ENCODE results near the gene IL32. TPM values are rescaled to one million over a fixed set of nuclear protein-coding genes. Genes with fewer than 3 reads are reported as not detected.
A peak's percentile ranks its signal among the peaks of the same experiment; 100 is the strongest.

IL32 gene
- total RNA-seq, 6 donors from 2014 or later, result 31.4 to 220 (median 116) TPM

- no peaks in the 10 kb centered on the region for H3K9me3 ChIP-seq
- peaks cover 0 to 3% (median 0%) of the 10 kb centered on the region in 4 donors for H3K36me3 ChIP-seq
- TF ChIP-seq POLR2A (IDR thresholded peaks at IDR 0.05) (no peak), EP300 (IDR thresholded peaks at IDR 0.05) (no peak), CTCF (IDR thresholded peaks at IDR 0.05) (no peak), POLR2AphosphoS5 (IDR thresholded peaks at IDR 0.05) (no peak)
- ATAC-seq (ENCODE audit: low FRiP score in 2 of 2) (no peak), DNase-seq (no peak)
- no peak overlapping the region for H3K4me3 ChIP-seq
- H3K27me3 ChIP-seq, result peaks cover 4 to 33% (median 27%) of the 10 kb centered on the region in 4 donors
- H3K4me1 ChIP-seq, result peaks cover 17 to 48% (median 35%) of the 10 kb centered on the region in 4 donors
- 31 to 32% methylated on average over 7 of the region's 7 CpGs for WGBS, 2 donors
- H3K27ac ChIP-seq, result no peak overlapping the region
Measured at GRCh38 chr16:3032624-3033023, 32.8 kb upstream of the IL32 start.

DNA sequence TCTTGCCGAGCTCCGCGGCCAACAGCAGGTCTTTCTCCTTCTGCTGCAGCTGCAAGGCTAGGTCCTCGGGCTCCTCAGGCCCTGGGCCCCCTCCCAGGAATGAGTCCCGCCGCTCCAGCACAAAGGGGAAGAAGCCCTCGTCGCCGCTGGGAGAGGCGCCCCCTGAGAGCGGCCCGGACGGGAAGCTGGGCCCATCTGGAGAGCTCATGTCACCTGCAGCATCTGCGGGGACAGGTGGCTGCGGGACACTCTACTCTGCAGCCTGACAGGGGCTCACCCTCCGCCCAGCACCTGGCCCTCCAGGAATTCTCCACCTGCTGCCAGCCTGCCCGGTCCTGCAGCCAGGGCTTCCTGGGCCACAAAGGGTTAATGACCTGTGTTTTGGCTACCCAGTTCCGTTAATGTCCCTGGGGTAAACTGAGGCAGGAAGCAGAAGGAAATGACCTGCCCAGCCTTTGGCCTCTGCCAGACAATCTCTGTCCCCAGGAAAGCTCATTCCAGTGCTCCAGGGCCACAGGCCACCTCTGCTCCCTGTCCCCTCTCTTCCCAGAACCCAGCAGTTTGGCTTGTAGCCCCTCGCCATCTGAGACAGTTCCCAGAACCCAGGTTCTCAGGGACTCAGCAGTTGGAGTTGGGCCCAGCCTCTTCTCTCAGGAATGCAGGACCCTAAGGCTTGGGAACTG is 30.0 kb upstream of the IL32 start:
- no peaks in the 10 kb centered on the region for H3K9me3 ChIP-seq
- H3K36me3 ChIP-seq, result no peaks in the 10 kb centered on the region
- peak overlapping the region in 3 of 4 donors; percentile 55 to 60 (median 56) for H3K4me3 ChIP-seq
- DNase-seq (peak in 1 of 2 donors; percentile 58), ATAC-seq (ENCODE audit: low FRiP score in 2 of 2) (no peak)
- peaks cover 4 to 31% (median 16%) of the 10 kb centered on the region in 4 donors for H3K27me3 ChIP-seq
- H3K27ac ChIP-seq, result peak overlapping the region in 2 of 4 donors; percentile 61 to 63
- H3K4me1 ChIP-seq, result peaks cover 7 to 31% (median 18%) of the 10 kb centered on the region in 4 donors
- WGBS, 2 donors, result 20 to 44% methylated on average over 2 to 15 of the region's 19 CpGs
- no peak for TF ChIP-seq POLR2A (IDR thresholded peaks at IDR 0.05)
- TF ChIP-seq CTCF (IDR thresholded peaks at IDR 0.05), result no peak
- TF ChIP-seq POLR2AphosphoS5 (IDR thresholded peaks at IDR 0.05), result no peak
- no peak for TF ChIP-seq EP300 (IDR thresholded peaks at IDR 0.05)

- peak overlapping the region; percentile 18 to 60 (median 56) for H3K4me3 ChIP-seq
- WGBS, 2 donors, result 4 to 5% methylated on average over 5 to 25 of the region's 40 CpGs
- peak overlapping the region; percentile 37 to 63 (median 57) for H3K27ac ChIP-seq
- TF ChIP-seq EP300 (IDR thresholded peaks at IDR 0.05), result no peak
- TF ChIP-seq POLR2A (IDR thresholded peaks at IDR 0.05), result no peak
- TF ChIP-seq POLR2AphosphoS5 (IDR thresholded peaks at IDR 0.05), result no peak
- TF ChIP-seq CTCF (IDR thresholded peaks at IDR 0.05), result no peak
- peak; percentile 50 to 89 for DNase-seq
- peaks cover 7 to 31% (median 18%) of the 10 kb centered on the region in 4 donors for H3K4me1 ChIP-seq
- peaks cover 4 to 27% (median 15%) of the 10 kb centered on the region in 4 donors for H3K27me3 ChIP-seq
- H3K9me3 ChIP-seq, result no peaks in the 10 kb centered on the region
- no peaks in the 10 kb centered on the region for H3K36me3 ChIP-seq
- ATAC-seq (ENCODE audit: low FRiP score in 2 of 2), result peak; percentile 16 to 63
Measured at GRCh38 chr16:3035972-3036725, 29.3 kb upstream of the IL32 start.

GRCh38 chr16:3036726-3037315 is 28.6 kb upstream of the IL32 start, which contains the start of gene BICDL2:
Gene BICDL2, minus strand, starts transcription at chr16:3036944. Its CDS starts 1,448 bp downstream, at chr16:3035496.
- H3K27me3 ChIP-seq, result peaks cover 4 to 26% (median 15%) of the 10 kb centered on the region in 4 donors
- 25 to 35% methylated on average over 5 to 8 of the region's 44 CpGs for WGBS, 2 donors
- ATAC-seq (ENCODE audit: low FRiP score in 2 of 2), result peak; percentile 23 to 32
- peak within 1 kb of the TSS; percentile 37 to 63 (median 57) for H3K27ac ChIP-seq
- peak within 1 kb of the TSS; percentile 18 to 60 (median 56) for H3K4me3 ChIP-seq
- H3K4me1 ChIP-seq, result peaks cover 7 to 31% (median 14%) of the 10 kb centered on the region in 4 donors
- peak; percentile 67 to 90 for DNase-seq
- no peaks in the 10 kb centered on the region for H3K9me3 ChIP-seq
- TF ChIP-seq EP300 (IDR thresholded peaks at IDR 0.05), result no peak
- TF ChIP-seq POLR2A (IDR thresholded peaks at IDR 0.05), result peak in 1 of 4 donors; percentile 34
- no peaks in the 10 kb centered on the region for H3K36me3 ChIP-seq

DNA sequence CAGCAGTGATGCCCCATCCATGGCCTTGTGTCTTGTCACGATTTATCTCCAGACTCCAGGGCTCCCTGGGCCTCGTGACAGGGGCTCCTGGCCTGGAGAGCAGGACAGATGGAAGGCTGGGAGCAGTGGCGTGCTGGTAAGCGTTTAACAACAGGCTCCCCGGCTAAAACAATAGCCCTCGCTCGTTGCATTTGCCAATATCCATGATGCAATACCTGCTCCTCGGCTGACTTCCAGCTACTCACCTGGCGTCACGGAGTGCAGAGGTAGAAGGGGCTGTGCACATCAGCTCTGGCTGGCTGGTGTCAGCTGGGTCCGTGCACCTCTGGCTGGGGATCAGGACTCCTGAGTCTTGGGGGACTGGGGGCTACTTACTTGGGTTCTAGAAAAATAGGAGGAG is 27.2 kb upstream of the IL32 start:
- H3K9me3 ChIP-seq, result no peaks in the 10 kb centered on the region
- no peak overlapping the region for H3K4me3 ChIP-seq
- ATAC-seq (ENCODE audit: low FRiP score in 2 of 2) (no peak), DNase-seq (peak in 1 of 2 donors; percentile 76)
- H3K36me3 ChIP-seq, result no peaks in the 10 kb centered on the region
- H3K27me3 ChIP-seq, result peaks cover 4 to 24% (median 15%) of the 10 kb centered on the region in 4 donors
- TF ChIP-seq POLR2AphosphoS5 (IDR thresholded peaks at IDR 0.05), result no peak
- TF ChIP-seq POLR2A (IDR thresholded peaks at IDR 0.05), result no peak
- no peak for TF ChIP-seq CTCF (IDR thresholded peaks at IDR 0.05)
- no peak for TF ChIP-seq EP300 (IDR thresholded peaks at IDR 0.05)
- peaks cover 7 to 31% (median 14%) of the 10 kb centered on the region in 4 donors for H3K4me1 ChIP-seq
- WGBS, 2 donors, result 24 to 37% methylated on average over 8 to 11 of the region's 11 CpGs
- no peak overlapping the region for H3K27ac ChIP-seq
